MCF 10A (cell line): ENCODE results near the gene BCAS3. TPM values are rescaled to one million over a fixed set of nuclear protein-coding genes. Genes with fewer than 3 reads are reported as not detected.

ENCODE experiments used
- BruUV-seq: library from RNA; stranded (reverse); fragments of 400-500 nt; replicated peaks from 2 replicates; lab custom pipeline; 2021; lab: Mats Ljungman, UMichigan
- CTCF ChIA-PET: fragments of 300-600 bp; sonication (Branson Sonifier 250); formaldehyde crosslinking; extraction: SDS; loops from one replicate; lab custom pipeline; 2021; ENCODE audit warnings: antibody characterized with exemption, inconsistent platforms; lab: Yijun Ruan, JAX
- POLR2A ChIA-PET: fragments of 300-600, 350-650 bp; sonication (Branson Sonifier 250); formaldehyde crosslinking; extraction: SDS; loops from one replicate; lab custom pipeline; 2020; ENCODE audit warnings: antibody characterized with exemption, inconsistent platforms; lab: Yijun Ruan, JAX
- DNase-seq: peaks from one replicate; pipeline ENCODE4 v3.0.0-alpha.2; 2018; ENCODE audit not compliant: unreplicated experiment
- H3K27ac Mint-ChIP-seq: one replicate; pipeline ENCODE4 v1.8.0; 2022; ENCODE audit warnings: mild to moderate bottlenecking, low read depth, mixed read lengths; ENCODE audit not compliant: unreplicated experiment
- H3K27me3 Mint-ChIP-seq: one replicate; pipeline ENCODE4 v1.8.0; 2022; ENCODE audit warnings: mixed read lengths; ENCODE audit not compliant: insufficient read depth, unreplicated experiment
- H3K36me3 Mint-ChIP-seq: one replicate; pipeline ENCODE4 v1.8.0; 2022; ENCODE audit warnings: mild to moderate bottlenecking, moderate library complexity, mixed read lengths; ENCODE audit not compliant: insufficient read depth, unreplicated experiment
- H3K4me1 Mint-ChIP-seq: one replicate; pipeline ENCODE4 v1.8.0; 2022; ENCODE audit warnings: mixed read lengths; ENCODE audit not compliant: insufficient read depth, unreplicated experiment
- H3K4me3 Mint-ChIP-seq: one replicate; pipeline ENCODE4 v1.8.0; 2022; ENCODE audit warnings: mild to moderate bottlenecking, moderate library complexity, mixed read lengths; ENCODE audit not compliant: unreplicated experiment
- H3K9me3 Mint-ChIP-seq: one replicate; pipeline ENCODE4 v1.8.0; 2022; ENCODE audit warnings: mixed read lengths; ENCODE audit not compliant: unreplicated experiment
- intact Hi-C: fragments of 100-400 bp; cut with micrococcal nuclease; formaldehyde crosslinking; loops from 2 replicates; pipeline ENCODE4 v1.14.1; 2022
- total RNA-seq: library from RNA; stranded (reverse); gene quantifications from 2 replicates; pipeline ENCODE4 v1.2.3, GENCODE V29; 2022
- TF ChIP-seq, protein P1 (sequence below): fragments of 200-600 bp; IDR thresholded peaks from one replicate; pipeline ENCODE4 v1.8.0; 2022; ENCODE audit warnings: antibody characterized with exemption, mild to moderate bottlenecking; ENCODE audit not compliant: unreplicated experiment

Gene BCAS3
- total RNA-seq, 1 experiment from 2014 or later: 14.6 TPM

DNA sequence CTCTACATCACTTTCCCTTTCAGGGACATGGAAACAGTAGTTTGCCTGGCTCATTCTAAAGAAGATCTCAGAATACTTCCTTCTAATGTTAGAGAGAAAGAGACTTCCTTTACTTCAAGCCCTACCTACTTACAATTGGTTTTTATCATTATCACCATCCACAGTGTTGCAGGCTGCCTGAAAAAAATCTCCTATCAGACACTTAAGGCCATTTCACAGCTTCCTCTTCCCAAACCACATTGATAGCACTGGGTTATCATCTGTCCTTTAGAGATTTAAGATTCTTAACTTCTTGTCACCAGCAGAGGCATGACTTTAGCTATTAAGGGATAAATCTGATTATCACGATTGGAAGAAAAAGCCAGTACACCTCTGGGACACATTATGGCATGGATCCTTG is 543.5 kb downstream of the BCAS3 start:
- Mint-ChIP-seq H3K4me1 (peaks cover 6% of the 10 kb centered on the region), H3K4me3 (no peak overlapping the region), H3K27me3 (no peaks in the 10 kb centered on the region), H3K36me3 (no peaks in the 10 kb centered on the region), H3K9me3 (no peaks in the 10 kb centered on the region), H3K27ac (no peak overlapping the region)
- no TSS peak for BruUV-seq
- ChIA-PET CTCF (no interaction called here), POLR2A (interaction anchor here (1.2 kb wide), 1 partner anchor 42 kb away, joined by 3 read pairs; no protein-coding TSS in a partner anchor)
- no peak for DNase-seq
- intact Hi-C loops: no loop called here
- TF ChIP-seq, protein P1, sequence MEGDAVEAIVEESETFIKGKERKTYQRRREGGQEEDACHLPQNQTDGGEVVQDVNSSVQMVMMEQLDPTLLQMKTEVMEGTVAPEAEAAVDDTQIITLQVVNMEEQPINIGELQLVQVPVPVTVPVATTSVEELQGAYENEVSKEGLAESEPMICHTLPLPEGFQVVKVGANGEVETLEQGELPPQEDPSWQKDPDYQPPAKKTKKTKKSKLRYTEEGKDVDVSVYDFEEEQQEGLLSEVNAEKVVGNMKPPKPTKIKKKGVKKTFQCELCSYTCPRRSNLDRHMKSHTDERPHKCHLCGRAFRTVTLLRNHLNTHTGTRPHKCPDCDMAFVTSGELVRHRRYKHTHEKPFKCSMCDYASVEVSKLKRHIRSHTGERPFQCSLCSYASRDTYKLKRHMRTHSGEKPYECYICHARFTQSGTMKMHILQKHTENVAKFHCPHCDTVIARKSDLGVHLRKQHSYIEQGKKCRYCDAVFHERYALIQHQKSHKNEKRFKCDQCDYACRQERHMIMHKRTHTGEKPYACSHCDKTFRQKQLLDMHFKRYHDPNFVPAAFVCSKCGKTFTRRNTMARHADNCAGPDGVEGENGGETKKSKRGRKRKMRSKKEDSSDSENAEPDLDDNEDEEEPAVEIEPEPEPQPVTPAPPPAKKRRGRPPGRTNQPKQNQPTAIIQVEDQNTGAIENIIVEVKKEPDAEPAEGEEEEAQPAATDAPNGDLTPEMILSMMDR: no peak

DNA sequence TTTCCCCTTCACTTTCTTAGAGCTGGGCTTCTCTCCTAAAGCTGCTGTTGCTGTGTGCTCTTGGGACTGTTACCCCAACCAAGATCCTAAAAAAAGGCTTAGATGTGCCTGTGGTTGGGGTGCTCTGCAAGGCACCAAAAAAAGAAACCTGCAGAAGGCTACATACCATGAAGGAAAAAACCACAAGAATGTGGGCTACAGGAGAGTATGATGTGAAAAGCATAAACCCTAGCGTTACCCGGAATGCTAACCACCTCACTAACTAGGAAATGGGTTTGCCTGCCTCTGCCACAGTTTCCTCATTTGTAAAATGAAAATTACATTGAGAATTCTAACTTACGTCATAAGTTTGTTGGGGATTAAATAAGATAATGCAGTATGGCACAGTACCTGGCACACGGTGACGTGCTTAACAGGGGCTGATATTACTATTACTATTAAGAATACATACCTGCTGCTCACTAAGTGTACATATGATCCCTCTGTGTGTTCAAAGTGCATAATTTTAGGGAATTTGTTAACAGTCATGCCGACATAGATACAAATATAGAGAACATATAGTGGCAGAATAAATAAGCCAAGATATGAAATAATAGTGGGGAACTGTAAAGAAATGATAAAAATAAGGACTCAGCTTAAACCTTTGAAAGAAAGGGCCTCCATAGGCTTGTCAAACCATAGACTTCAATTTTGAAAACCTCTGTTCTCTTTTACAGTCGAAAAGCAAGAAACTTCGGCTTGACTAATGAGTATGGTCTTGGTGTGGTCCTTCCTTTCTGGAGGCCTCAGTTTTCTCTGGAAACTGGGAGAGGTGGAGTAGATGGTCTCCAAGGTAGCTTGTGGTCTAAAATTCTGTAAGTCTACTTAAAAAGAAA is 544.2 kb downstream of the BCAS3 start:
- CTCF ChIA-PET: no interaction called here
- no peaks in the 10 kb centered on the region for H3K27me3 Mint-ChIP-seq
- no TSS peak for BruUV-seq

DNA sequence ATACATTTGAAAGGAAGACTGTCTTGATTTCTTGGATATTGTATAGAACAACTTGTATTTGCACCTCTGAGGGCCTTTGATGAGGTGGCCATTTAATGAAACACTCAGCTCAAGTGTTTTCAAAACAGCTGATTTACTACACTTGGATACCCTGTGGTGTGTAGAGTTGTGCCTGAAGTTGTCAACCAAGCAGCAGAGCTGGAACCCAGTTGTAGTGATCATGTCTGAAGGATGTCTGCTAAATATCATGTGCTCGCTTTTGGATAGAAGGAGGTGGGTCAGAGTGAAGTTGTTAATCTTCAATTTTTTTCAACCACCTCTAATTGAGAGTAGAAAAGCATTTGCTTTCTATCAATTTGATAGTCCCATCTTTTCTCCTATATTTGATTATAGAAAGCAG is 546.1 kb downstream of the BCAS3 start:
- BruUV-seq: no TSS peak
- H3K4me3 Mint-ChIP-seq: no peak overlapping the region
- peaks cover 2% of the 10 kb centered on the region for H3K4me1 Mint-ChIP-seq
- CTCF ChIA-PET: no interaction called here
- no peaks in the 10 kb centered on the region for H3K9me3 Mint-ChIP-seq
- no peak for DNase-seq
- POLR2A ChIA-PET: no interaction called here
- intact Hi-C loops: no loop called here
- H3K27ac Mint-ChIP-seq: no peak overlapping the region
- no peaks in the 10 kb centered on the region for H3K27me3 Mint-ChIP-seq
- H3K36me3 Mint-ChIP-seq: no peaks in the 10 kb centered on the region
- TF ChIP-seq, protein P1: no peak

More for the DNA sequence above, 544.2 kb downstream of the BCAS3 start:
- Mint-ChIP-seq H3K27ac (no peak overlapping the region), H3K9me3 (no peaks in the 10 kb centered on the region), H3K4me3 (no peak overlapping the region), H3K4me1 (peaks cover 6% of the 10 kb centered on the region), H3K36me3 (no peaks in the 10 kb centered on the region)
- intact Hi-C loops: no loop called here
- no peak for DNase-seq
- TF ChIP-seq, protein P1: no peak
- POLR2A ChIA-PET: interaction anchor here (0.5 to 1.2 kb wide), 2 partner anchors 21 to 41 kb away, joined by 3 read pairs; no protein-coding TSS in a partner anchor

DNA sequence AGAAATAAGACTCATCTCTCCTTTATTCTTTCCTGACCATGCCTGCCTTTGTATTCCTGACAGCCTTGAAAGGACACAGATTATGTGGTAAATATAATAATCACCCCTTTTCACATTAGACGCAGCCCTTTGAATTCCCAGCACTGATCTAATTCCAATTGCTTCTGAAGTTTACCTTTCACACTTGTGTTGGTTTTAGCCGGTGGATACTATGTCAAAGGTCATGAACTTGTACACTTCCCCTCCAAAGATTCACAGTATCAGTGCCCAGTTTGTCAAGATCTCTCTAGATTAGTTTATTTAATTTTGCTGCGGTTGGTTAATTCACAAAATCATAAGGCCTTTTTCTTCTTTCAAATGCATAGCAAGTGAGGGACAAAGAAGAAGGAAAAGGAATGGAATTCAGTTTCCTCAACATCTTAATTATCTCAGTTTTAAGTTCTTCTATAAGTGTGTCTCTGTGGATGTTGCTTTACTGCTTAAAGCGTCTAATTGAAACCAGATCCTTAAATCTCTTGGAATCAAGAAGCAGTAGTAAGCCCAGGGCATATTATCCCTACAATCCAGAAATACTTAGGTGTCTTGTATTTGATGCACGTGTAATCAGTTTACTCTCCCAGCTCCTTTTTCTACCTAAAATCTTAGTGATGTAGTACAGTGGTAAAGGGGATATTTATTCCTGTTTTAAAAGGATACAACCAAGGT is 547.7 kb downstream of the BCAS3 start:
- no TSS peak for BruUV-seq
- ChIA-PET CTCF (no interaction called here), POLR2A (no interaction called here)
- H3K4me1 Mint-ChIP-seq: no peaks in the 10 kb centered on the region
- DNase-seq: no peak
- no peaks in the 10 kb centered on the region for H3K36me3 Mint-ChIP-seq
- intact Hi-C loops: no loop called here
- H3K27me3 Mint-ChIP-seq: no peaks in the 10 kb centered on the region
- H3K27ac Mint-ChIP-seq: no peak overlapping the region
- TF ChIP-seq, protein P1: no peak
- no peak overlapping the region for H3K4me3 Mint-ChIP-seq
- no peaks in the 10 kb centered on the region for H3K9me3 Mint-ChIP-seq
